Fibroblast of gingiva (primary cell): ENCODE results near the gene INPP4B.
"Not testable (repeated sequence)": the region's sequence is repeated elsewhere in the genome, so short reads cannot be mapped to it uniquely, and the experiment has no call there.

Experiments used
- DNase-seq: peaks from one replicate; pipeline ENCODE4 v3.0.0-alpha.2; 2011; ENCODE audit warnings: low read depth

The INPP4B gene

GRCh38 chr4:142077048-142077447 is 769.1 kb downstream of the INPP4B start:
- no peak for DNase-seq

- DNase-seq = not testable (repeated sequence)
These were observed 777.8 kb downstream of the INPP4B start for GRCh38 chr4:142068304-142068703.

- not testable (repeated sequence) for DNase-seq
These were observed 779.5 kb downstream of the INPP4B start for GRCh38 chr4:142066562-142066961.

GRCh38 chr4:142065086-142065647 is 780.9 kb downstream of the INPP4B start:
- no peak for DNase-seq

GRCh38 chr4:142064181-142064580 is 781.9 kb downstream of the INPP4B start:
- DNase-seq = no peak

GRCh38 chr4:142045996-142046395 is 800.1 kb downstream of the INPP4B start:
- DNase-seq = no peak

- peak; percentile 5 for DNase-seq
These were observed 801.8 kb downstream of the INPP4B start for GRCh38 chr4:142044271-142044670.

GRCh38 chr4:142043509-142043908 is 802.6 kb downstream of the INPP4B start:
- DNase-seq = no peak

GRCh38 chr4:142041788-142042187 is 804.3 kb downstream of the INPP4B start:
- DNase-seq = no peak

- no peak for DNase-seq
These were observed 806.1 kb downstream of the INPP4B start for GRCh38 chr4:142040043-142040442.

GRCh38 chr4:142036795-142037583 is 809.1 kb downstream of the INPP4B start:
- DNase-seq = no peak

- DNase-seq = no peak
These were observed 810.5 kb downstream of the INPP4B start for GRCh38 chr4:142035566-142035965.

- no peak for DNase-seq
These were observed 812.0 kb downstream of the INPP4B start for GRCh38 chr4:142034101-142034500.

GRCh38 chr4:142030010-142030409 is 816.1 kb downstream of the INPP4B start:
- no peak for DNase-seq

- DNase-seq = no peak
These were observed 824.3 kb downstream of the INPP4B start for GRCh38 chr4:142021761-142022160.

- DNase-seq = no peak
These were observed 824.9 kb downstream of the INPP4B start for GRCh38 chr4:142021181-142021580.

GRCh38 chr4:142016031-142016430 is 830.1 kb downstream of the INPP4B start:
- no peak for DNase-seq

- DNase-seq = no peak
These were observed 836.4 kb downstream of the INPP4B start for GRCh38 chr4:142009751-142010150.

GRCh38 chr4:142005519-142005918 is 840.6 kb downstream of the INPP4B start:
- DNase-seq = no peak

- DNase-seq = no peak
These were observed 846.5 kb downstream of the INPP4B start for GRCh38 chr4:141999446-142000143.

GRCh38 chr4:141995056-141995455 is 851.0 kb downstream of the INPP4B start:
- DNase-seq = no peak

GRCh38 chr4:141977433-141977832 is 868.7 kb downstream of the INPP4B start:
- DNase-seq = no peak
